HG03354 (cell line): Measurements from ENCODE around the gene KIF23.
A peak's percentile ranks its signal among the peaks of the same experiment; 100 is the strongest.

Experiments used
- ATAC-seq: cut with Tn5 transposase; IDR thresholded peaks from one replicate; pipeline ENCODE4 v1.9.1; 2021; ENCODE audit warnings: mild to moderate bottlenecking; ENCODE audit not compliant: unreplicated experiment, poor library complexity, severe bottlenecking

KIF23 gene

DNA sequence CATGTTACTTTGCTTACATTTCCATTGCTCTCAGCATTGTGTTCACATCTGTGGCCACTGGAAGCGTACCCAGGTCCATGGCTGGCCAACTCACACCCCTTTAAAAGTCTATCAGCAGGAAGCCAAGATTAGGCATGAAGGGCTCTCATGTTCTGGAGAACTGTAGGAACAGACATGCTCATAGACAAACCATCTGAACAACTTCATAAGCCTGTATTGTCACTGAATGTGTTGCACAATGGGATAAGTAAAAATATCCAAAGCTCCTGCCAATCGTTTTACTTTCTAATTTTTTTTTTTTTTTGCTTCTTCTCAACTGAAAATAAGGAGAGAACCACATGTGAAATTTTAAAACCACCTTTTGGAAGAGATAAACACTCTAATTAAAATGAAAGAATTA lies 44.9 kb downstream of the KIF23 start:
- no peak for ATAC-seq

GRCh38 chr15:69460481-69460880 lies 46.3 kb downstream of the KIF23 start:
- ATAC-seq, result no peak

DNA sequence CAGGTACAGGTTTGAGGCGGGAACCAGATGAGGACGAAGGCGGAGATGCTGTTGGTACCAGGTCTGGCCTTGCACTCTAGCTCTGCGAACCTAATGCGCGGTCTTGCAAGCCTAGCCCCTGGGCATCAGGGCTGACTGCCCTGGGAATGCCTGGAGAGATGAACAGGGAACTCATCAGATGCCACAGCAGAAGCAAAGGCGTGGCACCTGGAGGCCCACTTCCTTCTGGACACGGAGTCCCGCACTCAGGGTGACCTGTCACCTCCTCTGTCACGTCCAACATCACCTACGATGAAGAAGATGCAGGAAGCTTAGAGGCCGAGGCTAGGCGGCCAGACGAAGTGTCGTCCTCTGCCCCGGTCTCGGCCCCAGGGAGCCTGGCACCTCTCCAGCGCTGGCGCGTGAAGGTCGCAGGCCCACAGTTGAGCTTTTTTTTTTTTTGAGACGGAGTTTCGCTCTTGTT lies 47.9 kb downstream of the KIF23 start:
- ATAC-seq, result peak; percentile 3

- ATAC-seq, result peak; percentile 94
Measured at GRCh38 chr15:69462493-69463181, 48.5 kb downstream of the KIF23 start.

DNA sequence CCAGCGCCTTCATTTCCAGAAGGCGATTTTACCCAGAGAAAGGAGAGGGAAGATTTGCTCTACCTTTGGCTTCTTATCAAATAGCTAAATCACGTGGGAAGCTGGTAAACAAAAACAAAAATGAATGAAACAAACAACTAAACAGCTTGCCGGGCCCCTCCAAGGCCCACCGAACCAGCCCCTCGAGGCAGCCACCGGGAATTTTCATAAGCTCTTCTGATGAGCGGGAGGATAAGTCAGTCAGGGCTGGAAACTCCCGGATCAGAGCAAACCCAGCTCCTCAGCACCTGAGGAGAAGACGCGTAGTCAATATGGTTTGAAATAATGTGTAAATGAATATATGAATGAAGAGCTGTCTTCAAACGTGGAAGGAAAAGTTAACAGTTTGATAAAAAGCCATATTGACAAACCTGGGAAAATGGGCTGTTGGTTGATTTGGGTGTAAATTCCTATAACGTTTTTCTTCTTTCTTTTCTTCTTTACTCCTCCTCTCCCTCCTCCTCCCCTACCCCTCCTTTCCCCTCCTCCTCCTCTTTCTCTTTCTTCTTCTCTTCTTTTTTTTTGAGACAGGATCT lies 49.1 kb downstream of the KIF23 start:
- no peak for ATAC-seq

DNA sequence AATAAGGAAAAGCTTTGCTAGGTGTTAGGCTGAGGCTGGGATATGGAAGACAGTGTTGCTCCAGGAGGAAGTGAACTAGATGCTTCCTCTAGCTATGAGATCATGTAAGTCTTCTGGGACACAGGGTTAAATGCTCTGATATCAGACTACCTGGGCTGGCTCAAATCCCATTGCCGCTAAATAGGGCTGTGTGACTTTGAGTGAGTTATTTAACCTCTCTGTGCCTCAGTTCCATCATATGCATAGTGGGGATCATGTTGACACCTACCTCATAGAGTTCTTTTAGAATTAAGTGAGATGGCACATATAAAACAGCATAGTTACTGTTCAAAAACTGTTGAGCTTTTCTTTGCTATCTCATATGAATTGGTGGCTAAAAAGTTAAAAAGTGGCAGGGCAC lies 51.1 kb downstream of the KIF23 start:
- no peak for ATAC-seq

DNA sequence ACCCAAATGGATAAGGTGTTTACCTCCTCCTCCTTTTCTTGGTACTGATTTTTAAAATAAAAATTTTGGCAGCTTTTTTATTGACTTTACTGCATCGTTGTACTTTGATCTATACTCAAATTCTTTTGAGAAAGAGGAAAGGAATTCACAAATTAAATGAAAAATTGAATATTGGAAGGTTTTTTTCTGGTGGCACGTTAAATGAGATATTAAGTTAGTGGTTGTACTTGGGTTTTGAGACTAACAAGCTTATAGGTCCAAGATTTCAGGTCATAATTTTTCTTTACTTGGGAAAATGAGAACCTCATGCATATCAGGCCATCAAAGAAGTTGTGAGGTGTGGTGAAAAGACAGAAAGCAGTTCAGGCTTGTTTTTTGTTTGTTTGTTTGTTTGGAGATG lies 52.6 kb downstream of the KIF23 start:
- ATAC-seq, result no peak

DNA sequence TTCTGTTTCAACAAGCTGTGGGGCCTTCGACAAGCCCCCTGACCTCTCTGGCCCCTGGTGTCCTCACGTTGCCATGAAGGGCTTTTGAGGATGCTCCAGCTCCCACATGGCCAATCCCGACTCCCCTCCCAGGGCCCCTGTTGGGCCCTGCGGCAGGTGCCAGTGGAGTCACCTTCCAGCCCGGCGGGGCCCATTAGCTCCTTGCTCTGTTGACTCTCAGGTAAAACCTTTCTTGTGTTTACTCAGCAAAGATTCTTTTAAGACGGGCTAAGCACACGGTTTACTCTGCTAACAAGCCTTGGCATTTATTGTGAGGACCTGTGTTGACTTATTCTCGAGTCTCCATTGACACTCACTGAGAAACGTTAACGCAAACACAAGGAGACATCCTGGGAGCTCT lies 53.5 kb downstream of the KIF23 start:
- ATAC-seq, result no peak

DNA sequence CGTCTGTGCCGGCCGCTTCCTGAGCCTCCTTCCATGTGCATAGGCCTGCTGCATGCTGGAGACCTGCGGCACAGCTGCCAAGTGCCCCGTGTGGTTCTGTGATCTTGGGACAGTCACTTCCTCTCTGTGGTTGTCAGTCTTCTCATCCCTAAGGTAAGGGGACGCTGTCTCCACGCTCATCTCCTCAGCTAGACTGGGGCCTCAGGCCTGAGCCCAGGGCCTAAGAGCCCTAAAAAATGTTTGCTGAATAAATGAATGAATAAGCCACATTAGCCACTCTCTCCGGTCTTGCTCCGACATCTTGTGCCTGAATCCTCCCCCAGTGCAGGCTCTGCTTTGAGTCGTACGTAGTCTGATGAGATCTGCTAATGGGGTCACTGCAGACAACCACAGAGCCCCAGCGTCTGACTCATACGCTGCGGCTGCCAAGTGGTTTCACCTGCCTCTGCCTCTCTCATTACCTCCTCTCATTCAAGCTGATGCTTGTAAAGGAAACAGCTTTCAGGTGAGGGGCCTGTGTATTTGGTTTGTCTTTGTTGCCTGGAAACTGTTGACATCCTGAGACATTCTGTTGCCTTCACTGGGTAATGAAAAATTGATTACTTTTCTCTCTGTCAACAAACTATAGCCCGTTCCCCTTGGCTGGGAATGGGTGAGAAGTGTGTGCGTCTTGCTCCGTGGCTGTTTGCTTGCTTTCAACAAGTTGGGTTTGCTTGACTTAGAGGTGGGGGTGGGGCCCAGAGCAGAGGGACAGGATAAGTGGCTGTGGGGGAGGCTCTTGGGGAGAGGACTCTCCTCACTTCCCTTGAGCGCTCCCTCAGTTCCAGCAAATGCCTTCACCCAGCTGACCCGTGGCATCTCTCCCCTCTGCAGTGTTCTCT lies 54.3 kb downstream of the KIF23 start:
- ATAC-seq, result no peak

- ATAC-seq, result no peak
Measured at GRCh38 chr15:69469467-69470201, 55.5 kb downstream of the KIF23 start.

GRCh38 chr15:69472046-69472445 lies 57.9 kb downstream of the KIF23 start:
- ATAC-seq, result no peak

DNA sequence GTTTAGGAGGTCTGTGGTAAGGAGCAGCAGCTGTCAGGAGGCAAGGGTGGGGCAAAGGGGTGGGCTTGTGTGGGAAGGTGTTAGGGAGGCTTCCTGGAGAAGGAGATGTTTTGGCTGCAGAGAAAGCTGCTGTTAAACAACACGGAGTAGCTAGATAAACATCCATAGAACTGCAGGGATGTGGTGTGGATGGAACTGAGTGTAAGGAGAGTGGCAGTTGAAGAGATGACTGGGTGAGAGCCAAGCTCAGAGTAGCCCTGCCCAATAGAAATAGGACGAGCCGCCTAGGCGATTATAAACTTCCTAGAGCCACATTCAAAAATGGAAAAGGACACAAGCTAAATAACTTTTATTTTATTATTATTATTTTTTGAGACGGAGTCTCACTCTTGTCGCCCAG lies 58.4 kb downstream of the KIF23 start:
- ATAC-seq, result no peak

DNA sequence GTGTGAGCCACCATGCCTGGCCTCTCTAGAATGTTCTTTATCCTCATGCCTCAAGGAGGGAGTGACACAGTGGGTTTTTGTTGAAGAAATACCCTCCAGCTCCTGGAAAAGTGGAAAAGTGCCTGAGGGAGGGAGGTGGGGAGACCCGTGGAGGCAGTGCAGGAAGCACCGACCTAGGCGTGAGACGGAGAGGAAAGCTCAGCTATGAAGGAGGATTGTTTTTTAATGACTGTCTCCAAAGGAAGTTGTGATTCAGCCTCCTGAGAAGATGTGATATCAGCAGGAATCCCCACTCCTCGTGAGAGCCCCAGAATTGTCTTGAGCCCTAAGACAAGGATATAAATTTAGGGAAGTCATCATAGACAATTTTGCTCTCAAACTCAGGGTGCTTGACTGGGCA lies 60.1 kb downstream of the KIF23 start:
- ATAC-seq, result no peak

- no peak for ATAC-seq
Measured at GRCh38 chr15:69474846-69475455, 60.8 kb downstream of the KIF23 start.

- no peak for ATAC-seq
Measured at GRCh38 chr15:69475769-69476358, 61.7 kb downstream of the KIF23 start.

GRCh38 chr15:69476704-69477473 lies 62.7 kb downstream of the KIF23 start:
- no peak for ATAC-seq

GRCh38 chr15:69478259-69478781 lies 64.2 kb downstream of the KIF23 start:
- ATAC-seq, result no peak

- no peak for ATAC-seq
Measured at GRCh38 chr15:69479081-69479480, 64.9 kb downstream of the KIF23 start.
